PFSK-1 (cell line): ENCODE measurements around the gene CDKN1A.

Experiments used
- POLR2AphosphoS5 ChIP-seq: IDR thresholded peaks from 2 replicates; pipeline ENCODE4 v1.6.1; 2012; ENCODE audit warnings: low read depth, mild to moderate bottlenecking, control low read depth, low read length, moderate library complexity
- TAF1 ChIP-seq: IDR thresholded peaks from 2 replicates; pipeline ENCODE4 v1.6.1; 2012; ENCODE audit warnings: low read length, control low read depth, borderline replicate concordance; ENCODE audit not compliant: insufficient read depth
- TF ChIP-seq, protein P1 (sequence below), 2 experiments: IDR thresholded peaks; 2 replicates each; pipeline versions ENCODE4 v1.6.1 to v1.8.0; 2011 to 2012; ENCODE audit warnings: low read depth in 2 of 2, low read length in 2 of 2, control low read depth in 1 of 2, inconsistent platforms in 1 of 2, mild to moderate bottlenecking in 1 of 2, moderate library complexity in 1 of 2; ENCODE audit not compliant: insufficient read depth in 1 of 2

DNA sequence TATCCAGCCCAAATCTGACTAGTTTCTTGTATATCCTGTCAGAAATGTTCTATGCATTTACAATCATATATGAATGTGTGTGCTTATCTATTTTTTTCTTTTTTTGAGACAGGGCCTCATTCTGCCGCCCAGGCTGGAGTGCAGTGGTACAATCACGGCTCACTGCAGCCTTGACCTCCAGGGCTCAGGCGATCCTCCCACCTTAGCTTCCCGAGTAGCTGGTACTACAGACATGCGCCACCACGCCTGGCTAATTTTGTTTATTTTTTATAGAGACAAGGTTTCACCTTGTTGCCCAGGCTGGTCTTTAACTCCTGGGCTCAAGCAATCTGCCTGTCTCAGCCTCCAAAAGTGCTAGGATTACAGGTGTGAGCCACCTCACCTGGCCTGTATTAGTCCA is 16.1 kb downstream of the CDKN1A start:
- no peak for TF ChIP-seq POLR2AphosphoS5
- TF ChIP-seq, protein P1, sequence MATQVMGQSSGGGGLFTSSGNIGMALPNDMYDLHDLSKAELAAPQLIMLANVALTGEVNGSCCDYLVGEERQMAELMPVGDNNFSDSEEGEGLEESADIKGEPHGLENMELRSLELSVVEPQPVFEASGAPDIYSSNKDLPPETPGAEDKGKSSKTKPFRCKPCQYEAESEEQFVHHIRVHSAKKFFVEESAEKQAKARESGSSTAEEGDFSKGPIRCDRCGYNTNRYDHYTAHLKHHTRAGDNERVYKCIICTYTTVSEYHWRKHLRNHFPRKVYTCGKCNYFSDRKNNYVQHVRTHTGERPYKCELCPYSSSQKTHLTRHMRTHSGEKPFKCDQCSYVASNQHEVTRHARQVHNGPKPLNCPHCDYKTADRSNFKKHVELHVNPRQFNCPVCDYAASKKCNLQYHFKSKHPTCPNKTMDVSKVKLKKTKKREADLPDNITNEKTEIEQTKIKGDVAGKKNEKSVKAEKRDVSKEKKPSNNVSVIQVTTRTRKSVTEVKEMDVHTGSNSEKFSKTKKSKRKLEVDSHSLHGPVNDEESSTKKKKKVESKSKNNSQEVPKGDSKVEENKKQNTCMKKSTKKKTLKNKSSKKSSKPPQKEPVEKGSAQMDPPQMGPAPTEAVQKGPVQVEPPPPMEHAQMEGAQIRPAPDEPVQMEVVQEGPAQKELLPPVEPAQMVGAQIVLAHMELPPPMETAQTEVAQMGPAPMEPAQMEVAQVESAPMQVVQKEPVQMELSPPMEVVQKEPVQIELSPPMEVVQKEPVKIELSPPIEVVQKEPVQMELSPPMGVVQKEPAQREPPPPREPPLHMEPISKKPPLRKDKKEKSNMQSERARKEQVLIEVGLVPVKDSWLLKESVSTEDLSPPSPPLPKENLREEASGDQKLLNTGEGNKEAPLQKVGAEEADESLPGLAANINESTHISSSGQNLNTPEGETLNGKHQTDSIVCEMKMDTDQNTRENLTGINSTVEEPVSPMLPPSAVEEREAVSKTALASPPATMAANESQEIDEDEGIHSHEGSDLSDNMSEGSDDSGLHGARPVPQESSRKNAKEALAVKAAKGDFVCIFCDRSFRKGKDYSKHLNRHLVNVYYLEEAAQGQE (IDR thresholded peaks at IDR 0.05; ENCODE audit: insufficient read depth in 1 of 2, low read depth in 2 of 2, low read length in 2 of 2), result no peak
- TF ChIP-seq TAF1, result no peak
